Prostate gland (tissue), 2 donors: ENCODE results near the gene FOXJ3.

Experiments used
- POLR2A ChIP-seq: fragments of 450-650 bp; IDR thresholded peaks from one replicate; pipeline ENCODE4 v1.6.1; 2016; ENCODE audit warnings: antibody characterized with exemption, mild to moderate bottlenecking
- POLR2AphosphoS5 ChIP-seq: sonication (generic); formaldehyde crosslinking; IDR thresholded peaks from one replicate; pipeline ENCODE4 v1.6.1; 2017; ENCODE audit warnings: antibody characterized with exemption
- TF ChIP-seq, protein P1 (sequence below), 4 experiments: fragments of 200-600 bp in 2 of 4; fragments of 450-650 bp in 2 of 4; sonication (generic) in 2 of 4; IDR thresholded peaks; 1 replicate in 3 of 4; 2 replicates in 1 of 4; pipeline ENCODE4 v1.5.1; 2016 to 2019; ENCODE audit warnings: antibody characterized with exemption in 4 of 4, mild to moderate bottlenecking in 2 of 4, moderate library complexity in 2 of 4

DNA sequence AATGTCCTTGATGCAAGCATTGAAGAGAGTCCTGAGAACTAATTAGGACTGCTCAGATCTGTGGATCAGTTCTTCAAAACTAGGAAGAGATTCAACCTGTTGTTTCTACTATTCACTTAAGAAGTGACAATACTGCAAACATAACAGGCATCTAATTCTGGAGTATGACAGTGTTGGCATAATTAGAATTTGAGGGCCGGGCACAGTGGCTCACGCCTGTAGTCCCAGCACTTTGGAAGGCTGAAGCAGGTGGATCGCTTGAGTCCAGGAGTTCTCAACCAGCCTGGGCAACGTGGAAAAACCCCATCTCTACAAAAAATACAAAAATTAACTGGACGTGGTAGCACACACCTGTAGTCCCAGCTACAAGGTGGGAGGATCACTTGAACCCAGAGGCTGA, 8.0 kb upstream of the FOXJ3 start:
- TF ChIP-seq, protein P1, sequence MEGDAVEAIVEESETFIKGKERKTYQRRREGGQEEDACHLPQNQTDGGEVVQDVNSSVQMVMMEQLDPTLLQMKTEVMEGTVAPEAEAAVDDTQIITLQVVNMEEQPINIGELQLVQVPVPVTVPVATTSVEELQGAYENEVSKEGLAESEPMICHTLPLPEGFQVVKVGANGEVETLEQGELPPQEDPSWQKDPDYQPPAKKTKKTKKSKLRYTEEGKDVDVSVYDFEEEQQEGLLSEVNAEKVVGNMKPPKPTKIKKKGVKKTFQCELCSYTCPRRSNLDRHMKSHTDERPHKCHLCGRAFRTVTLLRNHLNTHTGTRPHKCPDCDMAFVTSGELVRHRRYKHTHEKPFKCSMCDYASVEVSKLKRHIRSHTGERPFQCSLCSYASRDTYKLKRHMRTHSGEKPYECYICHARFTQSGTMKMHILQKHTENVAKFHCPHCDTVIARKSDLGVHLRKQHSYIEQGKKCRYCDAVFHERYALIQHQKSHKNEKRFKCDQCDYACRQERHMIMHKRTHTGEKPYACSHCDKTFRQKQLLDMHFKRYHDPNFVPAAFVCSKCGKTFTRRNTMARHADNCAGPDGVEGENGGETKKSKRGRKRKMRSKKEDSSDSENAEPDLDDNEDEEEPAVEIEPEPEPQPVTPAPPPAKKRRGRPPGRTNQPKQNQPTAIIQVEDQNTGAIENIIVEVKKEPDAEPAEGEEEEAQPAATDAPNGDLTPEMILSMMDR (IDR thresholded peaks at IDR 0.05) = no peak
- TF ChIP-seq POLR2A (no peak), POLR2AphosphoS5 (no peak)
